Activated B cell treated with CpG ODN at 0.5 μM for 24 hours (primary cell): ENCODE measurements around the gene FERMT3. TPM values are rescaled to one million over a fixed set of nuclear protein-coding genes. Genes with fewer than 3 reads are reported as not detected.

Experiments
- ATAC-seq: fragments of 200-7000 bp; cut with Tn5 transposase; one replicate; pipeline ENCODE4 v1.10.0; 2021; ENCODE audit warnings: low read depth, mild to moderate bottlenecking, moderate library complexity
- CTCF ChIA-PET: fragments of 350-600 bp; sonication (Branson Sonifier 250); formaldehyde crosslinking; loops from one replicate; lab custom pipeline; 2021; ENCODE audit warnings: antibody characterized with exemption; lab: Charles Lee
- POLR2A ChIA-PET: fragments of 350-600 bp; sonication (Branson Sonifier 250); formaldehyde crosslinking; loops from one replicate; lab custom pipeline; 2021; ENCODE audit warnings: antibody characterized with exemption; lab: Charles Lee
- DNase-seq: peaks from one replicate; pipeline ENCODE4 v3.0.0; 2022
- H3K27ac Mint-ChIP-seq: one replicate; pipeline ENCODE4 v1.8.0; 2020; ENCODE audit warnings: mixed read lengths
- H3K27me3 Mint-ChIP-seq: one replicate; pipeline ENCODE4 v1.8.0; 2021; ENCODE audit warnings: mixed read lengths
- H3K36me3 Mint-ChIP-seq: one replicate; pipeline ENCODE4 v1.8.0; 2021; ENCODE audit warnings: low read depth, mixed read lengths
- H3K4me1 Mint-ChIP-seq: one replicate; pipeline ENCODE4 v1.8.0; 2021; ENCODE audit warnings: mixed read lengths
- H3K4me3 Mint-ChIP-seq: one replicate; pipeline ENCODE4 v1.8.0; 2020; ENCODE audit warnings: mild to moderate bottlenecking, mixed read lengths
- H3K9me3 Mint-ChIP-seq: one replicate; pipeline ENCODE4 v1.8.0; 2020; ENCODE audit warnings: mixed read lengths
- intact Hi-C: fragments of 100-400 bp; cut with micrococcal nuclease; formaldehyde crosslinking; loops from one replicate; pipeline ENCODE4 v1.15.1; 2024
- total RNA-seq: library from RNA; stranded (reverse); gene quantifications from 2 replicates; pipeline ENCODE4 v1.2.3, GENCODE V29; 2022
- TF ChIP-seq, protein P1 (sequence below): fragments of 200-600 bp; IDR thresholded peaks from one replicate; pipeline ENCODE4 v1.8.0; 2022; ENCODE audit warnings: antibody characterized with exemption, mild to moderate bottlenecking

Gene FERMT3
- total RNA-seq, 1 donor from 2014 or later: 169 TPM

DNA sequence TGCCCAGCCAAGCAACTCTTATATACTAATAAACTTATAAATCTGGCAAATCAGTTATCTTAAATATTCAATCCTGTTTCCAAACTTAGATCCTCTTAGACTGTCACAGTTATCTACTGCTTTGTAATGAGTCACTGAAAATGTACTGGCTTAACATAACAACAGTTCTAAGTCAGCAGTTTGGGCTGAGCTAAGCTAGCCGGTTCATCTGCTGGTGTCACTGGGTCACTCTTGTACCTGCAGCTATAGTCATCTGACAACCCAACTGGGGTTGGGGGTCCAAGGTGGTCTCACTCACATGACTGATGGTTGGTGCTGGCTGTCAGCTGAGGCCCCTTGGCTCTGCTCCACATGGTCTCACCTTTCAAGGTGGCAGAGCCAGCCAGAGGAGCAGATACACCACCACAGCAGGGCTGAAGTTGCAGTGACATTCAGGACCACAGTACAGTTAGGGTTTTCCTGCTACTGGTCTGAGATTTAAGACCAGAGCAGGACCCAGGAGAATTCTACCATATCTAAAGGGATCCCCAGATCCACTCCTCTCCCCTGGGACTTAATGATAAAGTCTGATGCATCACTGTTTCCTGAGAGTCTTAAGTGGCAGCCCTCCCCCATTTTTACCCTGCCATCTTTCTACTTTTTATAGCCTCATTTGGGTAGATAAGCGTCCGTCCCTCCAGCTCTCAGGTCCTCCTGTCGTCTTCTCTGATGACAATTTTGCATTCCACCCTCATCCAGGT, 32.7 kb upstream of the FERMT3 start:
- intact Hi-C loops: no loop called here
- Mint-ChIP-seq H3K27me3 (no peaks in the 10 kb centered on the region), H3K36me3 (no peaks in the 10 kb centered on the region), H3K4me3 (no peak overlapping the region), H3K4me1 (peaks cover 8% of the 10 kb centered on the region), H3K27ac (no peak overlapping the region), H3K9me3 (no peaks in the 10 kb centered on the region)
- no peak for ATAC-seq
- TF ChIP-seq, protein P1, sequence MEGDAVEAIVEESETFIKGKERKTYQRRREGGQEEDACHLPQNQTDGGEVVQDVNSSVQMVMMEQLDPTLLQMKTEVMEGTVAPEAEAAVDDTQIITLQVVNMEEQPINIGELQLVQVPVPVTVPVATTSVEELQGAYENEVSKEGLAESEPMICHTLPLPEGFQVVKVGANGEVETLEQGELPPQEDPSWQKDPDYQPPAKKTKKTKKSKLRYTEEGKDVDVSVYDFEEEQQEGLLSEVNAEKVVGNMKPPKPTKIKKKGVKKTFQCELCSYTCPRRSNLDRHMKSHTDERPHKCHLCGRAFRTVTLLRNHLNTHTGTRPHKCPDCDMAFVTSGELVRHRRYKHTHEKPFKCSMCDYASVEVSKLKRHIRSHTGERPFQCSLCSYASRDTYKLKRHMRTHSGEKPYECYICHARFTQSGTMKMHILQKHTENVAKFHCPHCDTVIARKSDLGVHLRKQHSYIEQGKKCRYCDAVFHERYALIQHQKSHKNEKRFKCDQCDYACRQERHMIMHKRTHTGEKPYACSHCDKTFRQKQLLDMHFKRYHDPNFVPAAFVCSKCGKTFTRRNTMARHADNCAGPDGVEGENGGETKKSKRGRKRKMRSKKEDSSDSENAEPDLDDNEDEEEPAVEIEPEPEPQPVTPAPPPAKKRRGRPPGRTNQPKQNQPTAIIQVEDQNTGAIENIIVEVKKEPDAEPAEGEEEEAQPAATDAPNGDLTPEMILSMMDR: no peak
- ChIA-PET CTCF (no interaction called here), POLR2A (interaction anchor here (0.6 kb wide), 1 partner anchor 135 kb away, joined by 3 read pairs; no protein-coding TSS in a partner anchor)
- no peak for DNase-seq

DNA sequence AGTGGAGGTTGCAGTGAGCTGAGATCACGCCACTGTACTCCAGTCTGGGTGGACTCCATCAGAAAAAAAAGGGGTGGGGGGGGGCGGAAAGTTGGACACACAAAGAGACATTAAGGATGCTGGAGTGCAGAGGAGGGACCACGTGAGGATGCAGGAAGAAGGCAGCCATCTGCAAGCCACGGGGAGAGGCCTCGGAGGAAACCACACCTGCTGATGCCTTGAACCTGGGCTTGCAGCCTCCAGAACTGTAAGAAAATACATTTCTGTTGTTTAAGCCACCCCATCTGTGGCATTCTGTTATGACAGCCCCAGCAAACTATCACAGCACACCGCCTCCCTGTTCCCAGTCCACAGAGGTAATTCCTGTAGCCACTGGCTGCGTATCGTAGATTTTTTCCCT, 29.8 kb upstream of the FERMT3 start:
- Mint-ChIP-seq H3K36me3 (no peaks in the 10 kb centered on the region), H3K4me1 (peaks cover 14% of the 10 kb centered on the region), H3K9me3 (no peaks in the 10 kb centered on the region), H3K27me3 (no peaks in the 10 kb centered on the region), H3K4me3 (no peak overlapping the region), H3K27ac (no peak overlapping the region)
- no peak for DNase-seq
- ChIA-PET POLR2A (interaction anchor here (1.1 kb wide), 1 partner anchor 31 kb away, joined by 3 read pairs; no protein-coding TSS in a partner anchor), CTCF (no interaction called here)
- TF ChIP-seq, protein P1: no peak
- intact Hi-C loops: no loop called here
- no peak for ATAC-seq

DNA sequence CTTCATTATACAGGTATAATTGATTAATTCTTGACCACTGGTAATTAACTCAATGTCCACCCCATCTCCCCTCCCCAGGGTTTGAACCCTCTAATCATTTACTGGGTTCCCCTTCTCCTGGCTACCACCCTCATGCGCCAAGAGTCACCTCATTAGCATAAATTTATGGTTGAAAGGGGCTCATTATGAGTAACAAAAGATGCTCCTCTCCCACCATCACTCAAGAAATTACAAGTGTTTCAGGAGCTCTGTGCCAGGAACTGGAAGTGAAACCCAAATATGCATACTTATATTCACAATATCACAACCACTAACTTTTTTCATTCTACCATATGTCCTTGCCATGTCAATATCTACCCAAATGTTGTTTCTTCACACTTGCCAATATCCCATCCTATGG, 28.3 kb upstream of the FERMT3 start:
- Mint-ChIP-seq H3K4me1 (peaks cover 15% of the 10 kb centered on the region), H3K27ac (no peak overlapping the region), H3K4me3 (no peak overlapping the region), H3K9me3 (no peaks in the 10 kb centered on the region), H3K27me3 (no peaks in the 10 kb centered on the region), H3K36me3 (no peaks in the 10 kb centered on the region)
- intact Hi-C loops: no loop called here
- TF ChIP-seq, protein P1: no peak
- ChIA-PET POLR2A (no interaction called here), CTCF (no interaction called here)
- DNase-seq (no peak), ATAC-seq (peak; percentile 34)

DNA sequence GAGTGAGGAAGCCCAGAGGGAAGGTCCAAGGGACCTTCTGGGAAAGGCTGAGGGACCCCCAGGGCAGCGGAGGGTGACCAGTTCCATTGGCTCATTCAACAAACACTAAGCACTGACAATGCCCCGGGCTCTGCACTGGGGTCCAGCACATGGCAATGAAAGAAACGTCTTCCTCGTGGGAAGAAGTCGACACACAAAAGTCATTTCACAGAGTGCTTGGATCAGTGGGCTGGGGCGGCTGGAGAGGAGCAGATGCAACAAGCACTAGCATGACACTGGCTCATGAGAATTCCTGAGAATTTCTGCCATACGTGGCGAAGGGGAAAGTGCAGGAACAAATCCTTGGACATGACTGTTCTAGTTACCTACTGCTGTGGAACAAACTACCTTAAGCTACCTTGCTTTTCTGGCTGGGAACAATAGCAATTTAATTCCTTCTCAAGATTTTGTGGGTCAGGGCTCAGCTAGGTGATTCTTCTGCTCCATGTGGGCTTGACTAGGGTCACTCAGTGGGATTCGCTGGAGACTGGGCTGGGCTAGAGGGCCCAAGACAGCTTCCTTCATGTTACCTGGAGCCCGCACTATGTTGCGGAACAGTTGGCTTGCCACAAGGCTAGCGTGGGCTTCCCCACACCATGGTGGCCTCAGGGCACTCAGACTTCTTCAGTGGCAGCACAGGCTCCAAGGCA, 27.4 kb upstream of the FERMT3 start:
- H3K36me3 Mint-ChIP-seq: no peaks in the 10 kb centered on the region
- H3K4me3 Mint-ChIP-seq: no peak overlapping the region
- intact Hi-C loops: no loop called here
- no peaks in the 10 kb centered on the region for H3K9me3 Mint-ChIP-seq
- CTCF ChIA-PET: no interaction called here
- ATAC-seq (no peak), DNase-seq (no peak)
- POLR2A ChIA-PET: no interaction called here
- TF ChIP-seq, protein P1: no peak
- H3K27ac Mint-ChIP-seq: no peak overlapping the region
- peaks cover 15% of the 10 kb centered on the region for H3K4me1 Mint-ChIP-seq
- no peaks in the 10 kb centered on the region for H3K27me3 Mint-ChIP-seq

DNA sequence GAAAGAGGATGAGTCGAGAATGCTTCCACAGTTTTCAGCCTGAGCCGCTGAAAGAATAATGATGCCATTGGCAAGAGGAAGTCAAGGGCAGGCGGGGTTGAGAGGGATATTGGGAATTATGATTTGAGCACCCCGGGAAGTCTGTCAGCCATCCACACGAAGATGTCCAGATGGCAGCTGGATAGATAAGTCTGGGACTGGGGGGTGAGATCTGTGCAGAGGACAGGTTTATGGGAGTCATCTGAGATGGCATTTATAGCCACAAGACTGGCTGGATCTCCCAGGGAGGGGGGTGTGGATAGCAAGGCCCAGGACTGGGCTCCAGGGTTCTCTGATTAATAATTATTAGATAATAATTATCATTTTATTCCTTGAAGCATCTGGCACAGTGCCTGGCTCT, 25.6 kb upstream of the FERMT3 start:
- Mint-ChIP-seq H3K27ac (no peak overlapping the region), H3K4me3 (no peak overlapping the region), H3K4me1 (peaks cover 25% of the 10 kb centered on the region), H3K36me3 (peaks cover 3% of the 10 kb centered on the region), H3K27me3 (no peaks in the 10 kb centered on the region), H3K9me3 (no peaks in the 10 kb centered on the region)
- TF ChIP-seq, protein P1: no peak
- no peak for ATAC-seq
- intact Hi-C loops: no loop called here
- DNase-seq: no peak
- CTCF ChIA-PET: no interaction called here
- POLR2A ChIA-PET: interaction anchor here (0.6 to 1.6 kb wide), 2 partner anchors 45 to 82 kb away, joined by 4 to 6 read pairs; partner anchors contain the start of genes NUDT22 and TRPT1
